ENCODE measurements around the gene CEP85L. TPM values are rescaled to one million over a fixed set of nuclear protein-coding genes. Genes with fewer than 3 reads are reported as not detected.
A peak's percentile ranks its signal among the peaks of the same experiment; 100 is the strongest.

CEP85L gene
- total RNA-seq, 1 donor from 2014 or later: 21.8 TPM

GRCh38 chr6:118685823-118686449 lies 34.5 kb upstream of the CEP85L start:
- CTCF ChIA-PET: no interaction called here
- TF ChIP-seq CTCF (IDR thresholded peaks at IDR 0.05): no peak
- ATAC-seq (ENCODE audit: low read depth): no peak
- peaks cover 43% of the 10 kb centered on the region for H3K4me1 Mint-ChIP-seq
- H3K9me3 Mint-ChIP-seq: no peaks in the 10 kb centered on the region
- POLR2A ChIA-PET: no interaction called here
- peaks cover 17% of the 10 kb centered on the region for H3K36me3 Mint-ChIP-seq (ENCODE audit: low read depth)
- DNase-seq: no peak
- H3K27ac Mint-ChIP-seq: peak overlapping the region; percentile 61
- no peaks in the 10 kb centered on the region for H3K27me3 Mint-ChIP-seq
- H3K4me3 Mint-ChIP-seq: no peak overlapping the region
- intact Hi-C loops (cut with micrococcal nuclease): loop anchor here (2.0 kb wide), 1 partner anchor 17 kb away; no protein-coding TSS in a partner anchor

GRCh38 chr6:118683881-118684872 lies 32.8 kb upstream of the CEP85L start:
- CTCF ChIA-PET: no interaction called here
- Mint-ChIP-seq H3K36me3 (ENCODE audit: low read depth) (peaks cover 8% of the 10 kb centered on the region), H3K4me3 (peak overlapping the region; percentile 2), H3K27ac (peak overlapping the region; percentile 35), H3K27me3 (no peaks in the 10 kb centered on the region), H3K9me3 (no peaks in the 10 kb centered on the region), H3K4me1 (peaks cover 43% of the 10 kb centered on the region)
- POLR2A ChIA-PET: interaction anchor here (0.6 to 1.9 kb wide), 5 partner anchors 20 to 34 kb away, joined by 3 to 9 read pairs (median 3); no protein-coding TSS in a partner anchor
- intact Hi-C loops (cut with micrococcal nuclease): loop anchor here (2.0 kb wide), 1 partner anchor 15 kb away; no protein-coding TSS in a partner anchor
- ATAC-seq (ENCODE audit: low read depth) (no peak), DNase-seq (no peak)
- no peak for TF ChIP-seq CTCF (IDR thresholded peaks at IDR 0.05)

GRCh38 chr6:118680452-118681095 lies 29.2 kb upstream of the CEP85L start:
- TF ChIP-seq CTCF (IDR thresholded peaks at IDR 0.05): no peak
- Mint-ChIP-seq H3K4me1 (peaks cover 27% of the 10 kb centered on the region), H3K4me3 (no peak overlapping the region), H3K9me3 (no peaks in the 10 kb centered on the region), H3K27me3 (no peaks in the 10 kb centered on the region), H3K36me3 (ENCODE audit: low read depth) (peaks cover 7% of the 10 kb centered on the region), H3K27ac (no peak overlapping the region)
- intact Hi-C loops (cut with micrococcal nuclease): no loop called here
- CTCF ChIA-PET: no interaction called here
- DNase-seq (no peak), ATAC-seq (ENCODE audit: low read depth) (no peak)
- POLR2A ChIA-PET: no interaction called here

- ChIA-PET CTCF (no interaction called here), POLR2A (no interaction called here)
- Mint-ChIP-seq H3K27me3 (no peaks in the 10 kb centered on the region), H3K4me1 (peaks cover 23% of the 10 kb centered on the region), H3K27ac (no peak overlapping the region), H3K36me3 (ENCODE audit: low read depth) (peaks cover 7% of the 10 kb centered on the region), H3K4me3 (no peak overlapping the region), H3K9me3 (no peaks in the 10 kb centered on the region)
- ATAC-seq (ENCODE audit: low read depth) (no peak), DNase-seq (no peak)
- no peak for TF ChIP-seq CTCF (IDR thresholded peaks at IDR 0.05)
- intact Hi-C loops (cut with micrococcal nuclease): no loop called here
These were observed 28.0 kb upstream of the CEP85L start for GRCh38 chr6:118679327-118679901.

Measured in activated B cell treated with CpG ODN at 0.5 μM for 24 hours (primary cell).